Keratinocyte (primary cell): ENCODE results near the gene HSD17B13.

Experiments used
- CTCF ChIP-seq, 3 experiments: IDR thresholded peaks in 1 of 3; conservative IDR thresholded peaks in 1 of 3; optimal IDR thresholded peaks in 1 of 3; 2 replicates in 2 of 3; 3 replicates in 1 of 3; pipeline versions ENCODE3 to v1.5.1; 2011; ENCODE audit warnings: low read length in 3 of 3, mild to moderate bottlenecking in 3 of 3, moderate library complexity in 2 of 3, control low read depth in 1 of 3, inconsistent platforms in 1 of 3; ENCODE audit not compliant: insufficient read depth in 2 of 3; ENCODE audit errors: extremely low read depth in 1 of 3
- EZH2 ChIP-seq: IDR thresholded peaks from one replicate; pipeline ENCODE4 v1.6.1; 2012; ENCODE audit warnings: inconsistent platforms, mild to moderate bottlenecking, low read length, moderate library complexity

- TF ChIP-seq CTCF (optimal IDR thresholded peaks at IDR 0.05 in 1 of 3, IDR thresholded peaks at IDR 0.05 in 1 of 3, conservative IDR thresholded peaks at IDR 0.05 in 1 of 3; ENCODE audit: extremely low read depth in 1 of 3, insufficient read depth in 2 of 3, low read length in 3 of 3) (no peak), EZH2 (no peak)
Observed at GRCh38 chr4:87311684-87312083, 11.0 kb downstream of the HSD17B13 start.
